Lower leg skin (tissue), 4 donors: ENCODE measurements around the gene TSPAN6. TPM values are rescaled to one million over a fixed set of nuclear protein-coding genes. Genes with fewer than 3 reads are reported as not detected.

Experiments
- DNase-seq, 2 donors: peaks; one replicate each; pipeline ENCODE4 v3.0.0-alpha.2; 2019; ENCODE audit warnings: low spot score in 2 of 2
- H3K4me3 ChIP-seq: fragments of 200-600 bp; sonication (generic); 2 replicates; pipeline ENCODE4 v1.5.1; 2017; ENCODE audit warnings: mild to moderate bottlenecking, low read depth; ENCODE audit not compliant: poor library complexity, severe bottlenecking
- CTCF ChIP-seq, 3 donors: fragments of 450-650 bp; IDR thresholded peaks; one replicate each; pipeline ENCODE4 v1.5.1; 2016; ENCODE audit warnings: antibody characterized with exemption in 3 of 3, mild to moderate bottlenecking in 3 of 3, moderate library complexity in 2 of 3
- POLR2A ChIP-seq, 2 donors: fragments of 450-650 bp; IDR thresholded peaks; one replicate each; pipeline ENCODE4 v1.6.1; 2016 to 2017; ENCODE audit warnings: antibody characterized with exemption in 2 of 2, mild to moderate bottlenecking in 1 of 2, moderate library complexity in 1 of 2
- WGBS, 2 donors: methylation state at CpG; one replicate each; pipeline ENCODE4 v1.1.5; 2018; 5-methylcytosine and 5-hydroxymethylcytosine counted together
- intact Hi-C: fragments of 100-400 bp; cut with DNase I; formaldehyde crosslinking; loops from one replicate; pipeline ENCODE4 v1.15.0; 2023; ENCODE audit warnings: low total_unique reads
- total RNA-seq, 4 donors: library from RNA; depleted of rRNA; stranded (reverse); fragments of >200 nt; gene quantifications; one replicate each; pipeline ENCODE4 v1.1.0, GENCODE V29; 2016

TSPAN6 gene
- total RNA-seq, 4 donors from 2014 or later = 8.2 to 20.1 (median 15.9) TPM

GRCh38 chrX:100600758-100601157 is 35.8 kb downstream of the TSPAN6 start:
- WGBS, 2 donors = 35 to 59% methylated on average over 1 of the region's 1 CpG
- intact Hi-C loops = no loop called here

GRCh38 chrX:100600340-100600739 is 36.3 kb downstream of the TSPAN6 start:
- no peak for DNase-seq
- no peak overlapping the region for H3K4me3 ChIP-seq
- no peak for TF ChIP-seq CTCF (IDR thresholded peaks at IDR 0.05)
- TF ChIP-seq POLR2A (IDR thresholded peaks at IDR 0.05) = no peak
- intact Hi-C loops = no loop called here

More at GRCh38 chrX:100600758-100601157, 35.8 kb downstream of the TSPAN6 start:
- no peak for DNase-seq
- no peak for TF ChIP-seq CTCF (IDR thresholded peaks at IDR 0.05)
- no peak for TF ChIP-seq POLR2A (IDR thresholded peaks at IDR 0.05)
- H3K4me3 ChIP-seq = no peak overlapping the region

- no peak overlapping the region for H3K4me3 ChIP-seq
- TF ChIP-seq POLR2A (IDR thresholded peaks at IDR 0.05) (no peak), CTCF (IDR thresholded peaks at IDR 0.05) (no peak)
- WGBS, 2 donors = 75 to 95% methylated on average over 9 of the region's 9 CpGs
- DNase-seq = no peak
- intact Hi-C loops = no loop called here
These were observed 37.1 kb downstream of the TSPAN6 start for GRCh38 chrX:100599456-100599855.

GRCh38 chrX:100596601-100597000 is 40.0 kb downstream of the TSPAN6 start:
- intact Hi-C loops = no loop called here
- WGBS, 2 donors = 57 to 85% methylated on average over 2 of the region's 2 CpGs
- TF ChIP-seq POLR2A (IDR thresholded peaks at IDR 0.05) (no peak), CTCF (IDR thresholded peaks at IDR 0.05) (no peak)
- no peak overlapping the region for H3K4me3 ChIP-seq
- DNase-seq = no peak

GRCh38 chrX:100593581-100593980 is 43.0 kb downstream of the TSPAN6 start:
- TF ChIP-seq CTCF (IDR thresholded peaks at IDR 0.05) (no peak), POLR2A (IDR thresholded peaks at IDR 0.05) (no peak)
- no peak for DNase-seq
- H3K4me3 ChIP-seq = no peak overlapping the region
- 6 to 8% methylated on average over 2 of the region's 2 CpGs for WGBS, 2 donors
- intact Hi-C loops = no loop called here

GRCh38 chrX:100593126-100593525 is 43.5 kb downstream of the TSPAN6 start:
- 29 to 33% methylated on average over 2 of the region's 2 CpGs for WGBS, 2 donors
- TF ChIP-seq CTCF (IDR thresholded peaks at IDR 0.05) = no peak
- no peak for TF ChIP-seq POLR2A (IDR thresholded peaks at IDR 0.05)
- intact Hi-C loops = no loop called here

More at GRCh38 chrX:100593126-100593525, 43.5 kb downstream of the TSPAN6 start:
- no peak overlapping the region for H3K4me3 ChIP-seq
- DNase-seq = no peak
